GM18511 (cell line): ENCODE measurements around the gene KLK6.
"Not testable (repeated sequence)": the region's sequence is repeated elsewhere in the genome, so short reads cannot be mapped to it uniquely, and the experiment has no call there.

Source experiments
- ATAC-seq: cut with Tn5 transposase; IDR thresholded peaks from one replicate; pipeline ENCODE4 v1.9.1; 2021; ENCODE audit warnings: mild to moderate bottlenecking, moderate library complexity; ENCODE audit not compliant: unreplicated experiment

KLK6 gene

GRCh38 chr19:50994129-50994528, 24.7 kb upstream of the KLK6 start:
- no peak for ATAC-seq

GRCh38 chr19:50992666-50993035, 23.3 kb upstream of the KLK6 start:
- ATAC-seq, result no peak

GRCh38 chr19:50984416-50984815, 15.0 kb upstream of the KLK6 start:
- ATAC-seq, result not testable (repeated sequence)

GRCh38 chr19:50983625-50984292, 14.4 kb upstream of the KLK6 start, which contains the start of gene KLK7:
KLK7 (minus strand) TSS chr19:50983917; CDS start chr19:50982399, 1,518 bp downstream.
- ATAC-seq, result no peak

- no peak for ATAC-seq
These were observed 12.8 kb upstream of the KLK6 start for GRCh38 chr19:50982186-50982585.

- ATAC-seq, result no peak
These were observed 12.3 kb upstream of the KLK6 start for GRCh38 chr19:50981587-50982146.

GRCh38 chr19:50980208-50980607, 10.8 kb upstream of the KLK6 start:
- ATAC-seq, result no peak

- ATAC-seq, result no peak
These were observed 10.4 kb upstream of the KLK6 start for GRCh38 chr19:50979758-50980157.

GRCh38 chr19:50978772-50979390, 9.5 kb upstream of the KLK6 start:
- no peak for ATAC-seq

- ATAC-seq, result no peak
These were observed 8.2 kb upstream of the KLK6 start for GRCh38 chr19:50977626-50978025.

- ATAC-seq, result no peak
These were observed 6.4 kb upstream of the KLK6 start for GRCh38 chr19:50975766-50976165.

- no peak for ATAC-seq
These were observed 5.5 kb upstream of the KLK6 start for GRCh38 chr19:50974702-50975556.

- ATAC-seq, result no peak
These were observed 3.5 kb upstream of the KLK6 start for GRCh38 chr19:50972795-50973376.

GRCh38 chr19:50969810-50970209, 419 bp upstream of the KLK6 start:
- not testable (repeated sequence) for ATAC-seq

GRCh38 chr19:50968716-50969412, 527 bp downstream of the KLK6 start:
- no peak for ATAC-seq

- no peak for ATAC-seq
These were observed 1.3 kb downstream of the KLK6 start for GRCh38 chr19:50967929-50968715.

GRCh38 chr19:50964266-50964665, 5.1 kb downstream of the KLK6 start:
- ATAC-seq, result no peak

- no peak for ATAC-seq
These were observed 6.0 kb downstream of the KLK6 start for GRCh38 chr19:50963381-50963780.

- no peak for ATAC-seq
These were observed 7.1 kb downstream of the KLK6 start for GRCh38 chr19:50962245-50962644.
